HG02973 (cell line): ENCODE data around the gene DPF3.

Experiments used
- ATAC-seq: cut with Tn5 transposase; IDR thresholded peaks from one replicate; pipeline ENCODE4 v1.9.1; 2021; ENCODE audit warnings: moderate library complexity; ENCODE audit not compliant: unreplicated experiment

Gene DPF3

DNA sequence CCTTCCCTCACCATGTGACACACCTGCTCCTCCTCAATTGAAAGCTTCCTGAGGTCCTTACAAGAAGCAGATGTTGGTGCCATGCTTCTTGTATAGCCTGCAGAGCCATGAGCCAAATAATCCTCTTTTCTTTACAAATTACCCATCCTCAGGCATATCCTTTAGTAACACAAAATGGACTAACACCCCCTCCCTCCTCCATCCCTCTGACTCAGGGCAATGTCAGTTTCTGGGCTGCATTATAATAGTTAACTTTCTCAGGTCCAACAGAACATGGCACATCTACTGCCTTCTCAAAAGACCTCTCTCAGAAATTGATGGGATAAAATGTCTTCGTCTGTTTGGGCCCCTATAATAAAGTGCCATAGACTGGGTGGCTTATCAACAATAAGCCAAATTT, 287.0 kb downstream of the DPF3 start:
- ATAC-seq: no peak

DNA sequence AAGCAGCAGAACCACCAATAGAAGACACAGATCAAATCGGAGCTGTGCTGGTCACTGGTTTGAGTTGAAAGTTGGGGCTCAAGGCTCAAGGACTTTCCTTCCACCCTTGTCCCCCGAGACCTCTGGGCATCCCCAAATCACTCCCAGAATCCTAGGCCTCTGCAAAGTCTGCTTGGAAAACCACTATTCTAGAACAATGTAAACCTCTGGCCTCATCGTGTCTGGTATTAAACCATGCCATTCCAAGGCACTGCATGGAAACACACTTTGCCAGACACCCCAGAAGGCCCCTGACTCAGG, 288.0 kb downstream of the DPF3 start:
- no peak for ATAC-seq

DNA sequence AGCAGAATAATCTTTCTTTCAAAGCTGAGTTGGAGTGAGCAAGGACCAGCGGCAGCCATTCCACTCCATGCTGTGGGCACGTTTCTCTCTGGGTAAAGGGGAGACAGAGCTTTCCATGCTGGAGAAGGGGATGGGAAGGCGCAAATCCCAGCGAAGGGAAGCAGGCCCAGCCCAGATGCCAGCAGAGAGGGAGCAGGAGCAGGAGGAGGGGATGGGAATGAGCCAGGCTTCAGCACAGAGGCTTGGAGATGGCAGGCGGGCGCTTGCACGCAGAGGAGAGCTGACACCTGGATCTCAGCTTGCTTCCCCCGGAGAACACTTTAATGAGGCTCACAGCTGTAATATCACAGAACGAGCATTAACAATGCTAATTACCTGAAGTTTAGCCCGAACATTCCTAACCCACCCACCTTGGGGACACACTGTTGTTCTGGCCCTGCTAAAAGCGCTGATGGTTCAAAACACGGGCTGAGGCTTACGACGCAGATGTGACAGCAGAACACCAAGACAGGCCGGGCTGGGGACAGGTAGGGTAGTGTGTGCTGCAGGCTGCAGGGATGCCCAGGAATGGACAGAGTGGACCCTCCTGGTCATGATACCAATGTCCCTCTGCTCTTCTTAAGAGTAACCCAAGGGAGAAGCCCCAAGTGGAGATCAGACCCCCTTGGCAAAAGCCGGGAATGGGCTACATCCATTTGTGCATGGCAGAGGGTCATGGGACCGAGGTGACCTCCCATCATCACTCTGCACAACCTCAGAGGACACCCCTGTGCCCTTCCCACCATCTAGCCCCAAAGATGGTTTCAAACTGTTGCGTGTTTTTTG, 288.6 kb downstream of the DPF3 start:
- no peak for ATAC-seq

DNA sequence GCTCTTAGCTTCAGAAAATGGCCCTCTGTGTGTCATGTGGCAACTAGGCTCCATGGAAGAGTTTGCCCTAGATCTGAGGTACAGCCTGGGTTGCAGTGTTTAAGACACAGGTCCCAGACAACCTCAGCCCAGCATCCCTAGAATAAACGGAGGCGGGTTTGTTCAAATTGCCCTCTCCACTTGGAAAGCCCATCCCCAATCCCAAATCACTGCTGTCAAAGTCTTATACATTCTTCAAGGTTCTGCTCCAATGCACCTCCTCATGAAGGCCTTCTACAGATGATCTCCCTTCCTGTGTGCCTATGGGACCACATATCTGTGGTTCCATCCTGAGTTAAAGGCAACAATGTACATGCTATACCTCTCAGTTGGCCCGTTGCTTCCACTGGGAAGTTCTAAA, 289.8 kb downstream of the DPF3 start:
- ATAC-seq: no peak

DNA sequence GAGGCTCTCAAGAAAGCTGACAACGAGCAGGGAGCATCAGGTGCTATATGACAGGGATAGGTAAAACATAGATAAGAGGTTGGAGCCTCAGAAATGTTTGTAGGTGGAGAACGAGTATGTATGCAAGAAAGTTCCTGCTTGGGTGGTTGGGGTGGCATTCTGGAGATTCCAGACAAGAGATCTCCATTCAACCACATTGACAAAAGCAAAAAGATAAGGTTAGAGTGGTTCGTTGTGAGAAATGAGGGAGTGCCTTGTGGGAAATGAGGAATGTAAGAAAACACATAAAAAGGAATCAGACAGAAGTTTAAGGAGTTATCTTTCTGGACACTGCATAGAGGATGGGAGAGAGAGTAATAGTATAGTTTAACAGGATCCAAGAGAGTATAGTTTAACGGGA, 290.3 kb downstream of the DPF3 start:
- no peak for ATAC-seq

DNA sequence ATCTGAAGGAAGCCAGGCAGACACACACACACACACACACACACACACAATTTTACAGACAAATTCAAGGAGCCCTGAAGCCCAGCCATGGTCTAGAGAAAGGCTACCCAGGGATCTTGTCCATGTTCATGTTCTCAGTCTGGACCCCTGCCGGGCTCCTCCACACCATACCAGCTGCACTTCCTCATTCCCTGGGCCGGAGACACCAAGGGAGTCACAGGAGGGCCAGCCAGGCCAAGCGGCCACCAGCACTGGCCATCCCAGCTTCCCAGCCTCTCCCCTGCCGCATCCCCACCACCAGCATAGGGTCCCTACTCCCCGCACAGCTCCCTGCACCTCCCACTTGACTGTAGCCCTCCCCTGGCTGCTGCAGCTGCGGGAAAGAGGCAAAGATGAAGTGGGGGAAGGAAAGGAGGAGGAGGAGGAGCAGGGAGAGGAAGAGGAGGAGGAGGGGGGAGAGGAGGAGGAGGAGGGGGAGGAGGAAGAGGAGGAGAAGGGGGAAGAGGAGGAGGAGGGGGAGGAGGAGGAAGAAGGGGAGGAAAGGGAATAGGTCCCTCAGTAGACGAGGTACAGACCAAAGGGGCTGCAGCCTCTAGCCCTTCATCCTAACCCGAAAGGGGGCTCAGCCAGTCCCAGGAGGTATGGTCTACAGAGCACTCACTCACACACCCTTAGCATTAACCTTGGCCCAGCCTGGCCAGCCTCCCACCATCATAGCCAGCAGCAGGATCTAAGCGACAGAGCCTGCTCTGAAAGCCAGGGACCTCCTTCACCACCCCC, 293.2 kb downstream of the DPF3 start:
- no peak for ATAC-seq

DNA sequence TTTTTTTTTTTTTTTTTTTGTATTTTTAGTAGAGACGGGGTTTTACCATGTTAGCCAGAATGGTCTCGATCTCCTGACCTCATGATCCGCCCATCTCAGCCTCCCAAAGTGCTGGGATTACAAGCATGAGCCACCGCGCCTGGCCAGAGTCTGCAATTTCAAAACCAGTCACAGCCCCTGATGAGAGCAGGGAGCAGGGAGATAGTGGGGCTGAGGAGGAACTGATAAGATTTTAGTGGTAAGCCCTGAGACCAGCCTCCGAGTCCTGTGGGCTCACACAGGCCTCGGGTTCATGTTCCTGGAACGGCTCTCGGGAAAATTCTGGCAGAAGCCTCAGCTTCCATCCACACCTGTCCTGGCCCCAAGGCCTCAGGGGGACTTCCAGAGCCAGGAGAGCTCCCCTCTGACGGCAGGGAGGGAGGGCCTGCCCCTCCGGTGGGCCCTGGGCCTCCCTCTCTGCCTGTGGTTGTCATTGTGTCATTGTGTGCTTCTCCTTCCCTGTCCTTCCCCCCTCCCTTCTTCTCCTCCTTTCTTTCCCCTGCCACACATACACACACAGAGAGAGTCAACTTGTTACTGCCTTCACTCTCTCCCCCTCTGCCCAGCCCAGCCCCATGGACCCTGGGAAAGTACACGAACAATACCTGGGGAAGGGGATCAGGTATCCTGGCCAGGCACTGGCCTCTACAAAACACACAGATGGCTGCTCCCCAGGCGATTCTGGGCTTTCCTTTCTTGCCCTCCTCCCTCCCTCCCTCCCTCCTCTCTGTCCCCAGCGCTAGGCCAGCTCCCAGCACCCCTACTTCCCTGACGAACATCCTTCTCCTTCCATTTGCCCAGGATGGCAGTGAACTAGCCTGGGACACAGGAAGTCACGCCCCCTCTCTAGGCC, 294.1 kb downstream of the DPF3 start:
- no peak for ATAC-seq

DNA sequence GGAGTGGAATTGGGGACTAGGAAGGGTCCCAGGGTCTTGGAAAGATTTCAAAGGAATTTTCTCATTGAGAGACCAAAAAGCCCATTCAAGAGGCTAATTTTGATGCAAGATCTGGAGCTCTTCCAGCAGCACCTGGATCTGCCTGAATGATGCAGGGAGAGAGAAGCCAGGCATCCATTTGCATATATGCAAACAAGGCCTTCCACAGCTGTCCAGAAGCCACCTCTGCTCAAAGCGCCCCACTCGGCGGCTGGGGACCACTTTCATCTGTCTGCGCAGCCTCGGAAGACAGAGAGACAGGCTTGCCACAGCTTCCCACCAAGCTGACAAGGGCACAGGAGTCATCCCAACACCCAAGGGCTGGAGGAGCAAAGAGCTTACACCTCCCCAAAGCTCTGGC, 295.6 kb downstream of the DPF3 start:
- no peak for ATAC-seq

DNA sequence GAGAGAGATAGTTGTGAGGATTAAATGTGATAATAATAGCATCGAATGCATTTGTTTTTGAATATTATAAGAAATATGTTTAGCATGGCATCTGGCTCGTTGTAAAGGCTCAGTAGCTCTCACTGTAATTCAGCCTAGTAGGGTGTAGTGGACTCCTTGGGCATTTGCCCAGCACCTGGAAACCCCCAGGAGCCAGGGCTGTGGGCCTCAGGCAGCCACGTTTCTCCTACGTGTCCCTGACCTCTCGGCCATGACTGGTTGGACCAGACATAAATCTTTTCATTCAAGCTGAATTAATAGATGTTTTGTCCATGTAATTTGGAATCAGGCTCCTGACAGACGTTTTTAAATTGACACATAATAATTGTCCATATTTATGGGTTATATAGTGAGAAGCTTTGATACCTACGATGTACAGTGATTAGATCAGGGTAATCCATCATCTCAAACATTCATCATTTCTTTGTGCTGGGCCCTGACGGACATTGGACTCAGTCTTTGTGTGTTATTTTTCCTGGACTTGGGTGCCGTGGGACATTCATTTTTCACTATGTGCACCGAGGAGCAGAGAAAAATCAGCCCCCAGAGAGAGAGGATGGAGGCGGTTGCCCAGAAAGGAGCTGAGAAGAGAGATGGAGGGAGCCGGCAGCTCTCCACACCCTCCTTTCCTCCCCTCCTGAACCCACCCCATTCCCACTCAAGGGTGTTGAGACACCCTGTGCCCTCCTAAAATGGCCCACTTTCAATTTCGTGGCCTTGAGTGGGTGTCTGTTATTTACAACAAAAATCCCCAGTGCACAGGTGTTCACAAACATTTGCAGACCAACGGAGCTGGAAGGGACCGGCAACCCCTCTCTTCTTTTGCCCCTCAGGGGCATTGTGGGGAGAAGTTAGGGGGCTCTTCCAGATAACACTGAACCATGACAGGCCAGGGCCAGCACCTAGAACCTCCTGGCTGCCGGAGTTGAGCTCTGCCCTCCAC, 296.4 kb downstream of the DPF3 start:
- no peak for ATAC-seq

DNA sequence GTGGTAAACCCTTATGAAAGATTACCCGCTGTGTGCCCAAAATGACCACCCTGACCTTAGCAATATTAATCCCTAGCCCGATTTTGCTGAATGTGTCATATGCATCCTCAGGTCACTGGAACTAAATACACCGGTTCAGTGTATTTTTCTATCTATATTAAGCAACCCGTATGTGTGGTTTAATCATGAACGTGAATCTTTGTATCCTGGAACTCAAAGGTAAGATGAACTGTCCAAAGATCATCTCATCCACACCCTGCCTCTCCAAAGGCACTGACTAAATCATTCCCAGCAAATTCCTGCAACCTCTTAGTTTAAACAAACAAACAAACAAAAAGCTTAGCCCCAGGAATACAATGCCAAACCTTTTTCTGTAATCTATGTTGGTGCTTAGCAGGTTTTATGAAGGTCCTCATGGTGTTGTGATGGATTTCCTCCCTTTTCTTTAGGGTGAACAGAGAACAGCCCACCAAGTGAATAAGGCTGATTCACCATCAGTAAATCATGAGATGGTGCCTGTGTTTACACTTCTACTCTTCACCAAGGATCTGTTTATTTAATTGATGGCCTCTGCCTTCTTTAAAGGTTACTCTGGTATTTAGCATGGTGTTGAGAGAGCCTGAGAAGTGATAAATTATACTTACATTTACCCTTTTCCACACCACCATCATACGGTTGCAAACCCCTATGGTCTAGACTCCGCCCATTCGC, 298.6 kb downstream of the DPF3 start:
- no peak for ATAC-seq

DNA sequence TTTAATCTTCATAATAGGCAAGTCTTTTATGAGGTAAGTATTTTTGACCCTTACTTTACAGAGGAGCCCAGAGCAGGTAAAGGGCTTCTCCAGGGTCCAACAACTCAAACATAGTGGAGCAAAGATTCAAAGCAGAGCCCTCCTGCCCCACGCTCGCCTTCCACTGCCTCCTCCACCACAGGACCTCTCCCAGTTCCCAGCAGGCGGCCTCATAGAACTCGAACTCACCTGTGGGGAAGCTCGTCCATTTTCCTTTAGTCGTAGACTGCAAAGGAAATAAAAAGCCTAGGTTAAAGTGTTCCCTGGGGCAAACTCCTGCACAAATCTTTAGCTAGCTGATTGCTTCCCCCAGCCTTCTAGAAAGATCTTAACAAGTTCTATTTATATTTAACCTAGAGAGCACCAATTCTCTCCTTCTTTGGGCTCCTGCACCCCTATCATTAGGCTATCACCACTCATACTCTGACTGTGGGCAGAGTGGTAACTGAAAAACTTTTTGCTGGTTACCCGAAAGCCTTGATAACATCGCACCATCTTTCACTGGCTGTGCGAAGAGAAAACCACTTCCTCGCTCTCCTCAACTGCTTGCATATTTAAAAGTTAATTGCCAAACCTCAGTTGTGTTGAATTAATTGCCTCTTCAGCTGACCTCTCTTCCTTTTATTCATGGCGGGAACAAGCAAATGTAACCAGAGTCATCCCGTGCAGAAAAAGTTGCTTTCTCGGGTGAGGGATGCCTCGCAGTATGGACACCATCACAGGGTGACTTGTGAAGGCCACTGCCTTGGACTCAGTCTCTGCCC, 299.6 kb downstream of the DPF3 start:
- no peak for ATAC-seq

DNA sequence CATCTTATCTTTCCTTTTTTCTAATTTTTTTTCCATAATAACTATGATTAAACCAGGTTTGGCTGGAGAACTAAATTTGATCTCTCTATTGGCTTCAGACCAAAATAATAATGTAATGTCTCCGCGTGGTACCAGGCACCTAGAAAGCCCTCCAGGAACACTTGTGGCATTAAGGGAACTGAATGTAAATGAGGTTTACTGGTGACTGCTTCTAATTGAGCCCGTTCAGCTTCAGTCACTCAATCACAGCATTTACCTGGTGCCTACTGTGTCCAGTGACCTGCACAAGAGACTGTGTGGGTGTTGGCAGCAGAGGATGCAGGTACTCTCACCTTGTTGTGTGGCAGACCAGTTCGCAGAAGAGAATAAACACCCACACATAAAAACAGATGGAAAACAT, 302.5 kb downstream of the DPF3 start:
- ATAC-seq: no peak

DNA sequence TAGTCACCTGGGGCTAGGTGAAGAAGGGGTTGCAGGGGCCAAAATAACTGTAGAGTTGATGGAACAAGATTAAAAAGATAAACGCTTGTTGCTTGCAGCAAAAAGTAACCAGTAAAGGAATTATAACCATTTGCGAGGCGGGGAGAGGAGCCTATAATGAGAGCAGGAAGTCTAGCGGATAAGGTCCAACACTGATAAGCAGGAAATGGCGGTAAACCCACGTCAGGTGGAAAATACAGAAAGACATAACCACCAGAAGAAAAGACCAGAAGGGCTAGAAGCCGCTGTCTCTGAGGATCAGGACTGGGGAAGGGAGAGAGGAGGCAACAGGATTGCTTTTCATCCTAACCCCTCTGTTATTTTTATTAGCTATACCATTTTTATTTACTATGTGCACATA, 303.3 kb downstream of the DPF3 start:
- ATAC-seq: no peak

DNA sequence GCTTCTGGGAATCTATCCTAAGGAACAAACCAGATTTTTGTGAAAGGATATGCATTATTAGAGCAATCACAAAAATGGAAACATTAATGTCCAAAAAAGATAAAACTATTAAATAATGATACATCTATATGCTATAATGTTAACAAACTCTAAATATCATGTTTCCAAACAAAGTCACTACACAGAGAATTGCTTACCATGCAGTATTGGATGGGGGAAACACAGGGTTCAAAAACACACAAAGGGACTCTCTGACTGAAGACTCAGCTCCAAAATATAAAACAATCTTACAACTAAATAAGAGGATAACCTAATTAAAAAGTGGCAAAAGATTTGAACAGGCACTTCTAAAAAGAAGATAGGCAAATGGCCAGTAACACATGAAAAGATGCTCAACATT, 304.2 kb downstream of the DPF3 start:
- no peak for ATAC-seq

DNA sequence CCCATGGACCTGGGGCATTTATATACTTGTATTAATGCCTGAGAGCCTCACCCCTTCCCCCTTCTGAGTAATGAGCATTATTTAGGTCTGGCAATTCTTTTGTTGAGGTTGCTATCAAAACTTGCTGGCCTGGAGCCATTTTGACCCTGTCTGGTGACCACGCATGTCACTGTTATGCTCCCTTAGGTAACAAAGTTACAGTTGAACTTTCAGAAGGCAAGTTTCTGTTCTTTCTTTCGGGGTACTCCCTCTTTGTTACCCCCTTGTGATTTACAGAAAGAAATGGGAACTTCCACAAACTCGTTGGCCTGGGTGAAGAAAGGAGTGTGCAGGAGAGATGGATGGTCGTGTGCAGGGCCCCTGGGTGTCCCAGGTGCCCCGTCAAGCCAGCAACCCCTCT, 305.4 kb downstream of the DPF3 start:
- ATAC-seq: no peak

DNA sequence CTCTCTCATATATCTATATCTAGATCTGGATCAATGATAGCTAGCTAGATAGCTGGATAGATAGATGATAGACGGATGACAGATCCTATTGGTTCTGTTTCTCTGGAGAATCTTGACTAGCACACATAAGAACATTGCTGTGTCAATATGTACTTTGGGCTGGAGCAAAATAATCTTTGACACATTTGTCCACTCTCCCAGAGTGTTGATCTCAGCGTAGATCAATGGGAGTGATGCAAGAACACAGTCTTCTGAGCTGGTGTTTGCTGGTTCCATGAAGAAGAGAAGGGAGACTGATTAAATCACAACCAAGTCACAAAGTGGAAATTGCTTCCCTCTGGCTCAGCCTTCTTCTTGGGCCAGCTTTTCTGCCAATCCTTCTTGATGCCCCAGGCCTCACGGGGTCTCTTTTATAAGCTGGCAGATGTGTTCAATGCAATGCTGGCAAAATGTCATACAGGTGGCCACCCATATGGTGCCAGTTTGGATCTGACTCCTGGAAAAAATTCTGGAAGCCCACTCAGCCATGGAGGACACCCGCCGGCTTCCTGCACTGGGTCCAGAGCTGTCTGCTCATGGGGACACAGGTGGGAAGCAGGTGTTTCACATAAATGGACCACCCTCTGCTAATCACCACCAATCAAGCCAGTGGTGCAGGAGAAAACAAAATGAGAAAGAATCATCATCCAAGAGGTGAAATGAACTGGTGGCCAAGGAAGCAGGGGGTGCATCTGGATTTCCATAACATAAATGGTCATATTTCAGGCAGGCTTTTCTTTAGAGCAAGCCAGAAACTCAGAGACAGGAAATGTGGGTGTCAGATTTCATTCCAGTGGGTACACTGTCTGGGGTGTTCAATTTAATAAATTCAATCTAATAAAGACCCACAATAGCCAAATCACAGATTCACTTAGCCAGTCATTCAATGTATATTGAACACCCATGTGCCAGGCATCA, 310.3 kb downstream of the DPF3 start:
- ATAC-seq: no peak

DNA sequence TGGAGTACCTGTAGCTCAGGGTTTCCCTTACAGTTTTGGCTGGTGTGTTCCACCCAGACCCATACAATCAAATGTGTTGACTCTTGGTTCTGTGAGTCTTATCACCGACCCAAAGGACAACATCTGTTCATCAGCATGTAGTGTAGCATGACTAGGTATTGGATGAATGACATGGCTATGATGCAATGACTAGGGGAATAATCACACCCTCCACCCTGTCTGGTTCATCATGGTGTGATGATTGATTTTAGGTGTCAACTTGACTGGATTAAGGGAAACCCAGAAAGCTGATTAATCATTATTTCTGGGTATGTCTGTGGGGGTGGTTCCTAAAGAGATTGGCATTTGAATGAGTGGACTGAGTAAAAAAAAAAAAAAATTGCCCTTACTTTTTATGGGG, 311.3 kb downstream of the DPF3 start:
- no peak for ATAC-seq

DNA sequence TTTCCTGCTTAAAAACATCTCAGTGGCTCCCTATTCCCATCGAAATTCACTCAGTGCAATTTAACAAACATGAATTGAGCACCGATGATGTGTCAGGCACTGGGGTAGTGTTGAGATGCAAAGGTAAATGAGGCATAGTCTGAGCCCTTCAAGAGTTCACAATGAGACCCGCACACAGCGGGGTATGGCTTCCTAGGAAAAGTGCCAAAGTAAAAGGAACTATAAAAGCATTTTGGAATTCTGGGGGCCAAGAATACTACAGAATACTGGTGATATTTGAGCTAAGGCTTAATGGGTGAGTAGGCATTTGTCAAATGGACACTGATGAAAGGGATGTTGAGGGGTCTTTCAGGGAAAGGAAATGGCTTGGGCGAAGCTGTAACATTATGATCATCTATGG, 315.4 kb downstream of the DPF3 start:
- no peak for ATAC-seq
